Smooth muscle cell (in vitro differentiated cells): ENCODE data around the gene TRPC4. TPM values are rescaled to one million over a fixed set of nuclear protein-coding genes. Genes with fewer than 3 reads are reported as not detected.

ENCODE experiments used
- DNase-seq: peaks from one replicate; lab custom pipeline; 2025; ENCODE audit not compliant: unreplicated experiment; lab: John Stamatoyannopoulos, UW
- H2AFZ ChIP-seq: fragments of 200-600 bp; sonication (generic); 2 replicates; pipeline ENCODE4 v1.6.0; 2016; ENCODE audit warnings: antibody characterized with exemption, low read depth, mild to moderate bottlenecking
- H3F3A ChIP-seq: fragments of 200-600 bp; sonication (generic); 2 replicates; pipeline ENCODE4 v1.6.0; 2017; ENCODE audit warnings: antibody characterized with exemption, low read depth
- H3K27ac ChIP-seq: fragments of 200-600 bp; sonication (generic); 2 replicates; pipeline ENCODE4 v1.5.1; 2016; ENCODE audit warnings: low read depth, mild to moderate bottlenecking
- H3K27me3 ChIP-seq: fragments of 200-600 bp; sonication (generic); 2 replicates; pipeline ENCODE4 v1.6.1; 2016; ENCODE audit warnings: low read depth, mild to moderate bottlenecking
- H3K36me3 ChIP-seq: fragments of 200-600 bp; sonication (generic); 2 replicates; pipeline ENCODE4 v1.5.1; 2016; ENCODE audit warnings: low read depth
- H3K4me1 ChIP-seq: fragments of 200-600 bp; sonication (generic); 2 replicates; pipeline ENCODE4 v1.5.1; 2016; ENCODE audit warnings: low read depth
- H3K4me2 ChIP-seq: fragments of 200-600 bp; sonication (generic); 2 replicates; pipeline ENCODE4 v1.6.0; 2016; ENCODE audit warnings: mild to moderate bottlenecking
- H3K4me3 ChIP-seq: fragments of 200-600 bp; sonication (generic); 2 replicates; pipeline ENCODE4 v1.5.1; 2016; ENCODE audit warnings: mild to moderate bottlenecking
- H3K79me2 ChIP-seq: fragments of 200-600 bp; sonication (generic); 2 replicates; pipeline ENCODE4 v1.6.0; 2016; ENCODE audit warnings: low read depth, mild to moderate bottlenecking
- H3K9ac ChIP-seq: fragments of 200-600 bp; sonication (generic); 2 replicates; pipeline ENCODE4 v1.6.0; 2016; ENCODE audit warnings: low read depth
- H3K9me3 ChIP-seq: fragments of 200-600 bp; sonication (generic); replicated peaks from 2 replicates; pipeline ENCODE4 v1.5.1; 2016; ENCODE audit warnings: low read depth
- H4K20me1 ChIP-seq: fragments of 200-600 bp; sonication (generic); 2 replicates; pipeline ENCODE4 v1.6.0; 2016; ENCODE audit warnings: low read depth
- CTCF ChIP-seq: fragments of 200-600 bp; sonication (generic); IDR thresholded peaks from 2 replicates; pipeline ENCODE4 v1.5.1; 2017; ENCODE audit warnings: borderline replicate concordance, mild to moderate bottlenecking, antibody characterized with exemption; ENCODE audit not compliant: insufficient read depth, poor library complexity, severe bottlenecking
- WGBS: methylation state at CpG from one replicate; pipeline ENCODE4 v1.1.7; 2016; ENCODE audit warnings: low lambda C conversion rate; 5-methylcytosine and 5-hydroxymethylcytosine counted together
- polyA plus RNA-seq: library from polyadenylated mRNA; unstranded; fragments of >200 nt; fragmentation: Nextera tagmentation; extraction: Ambion mirVana; gene quantifications from 2 replicates; pipeline ENCODE4 v1.2.1, GENCODE V29; 2016
- total RNA-seq: library from RNA; depleted of rRNA; stranded (reverse); fragments of >200 nt; gene quantifications from 2 replicates; pipeline ENCODE4 v1.2.3, GENCODE V29; 2014

The TRPC4 gene
- total and polyA plus RNA-seq, 2 experiments from 2014 or later, result 0.09 TPM; not detected in 1

- Histone ChIP-seq H3K9ac (peak overlapping the region; percentile 39), H3K27ac (peak overlapping the region; percentile 96), H3K27me3 (no peaks in the 10 kb centered on the region), H3K79me2 (no peaks in the 10 kb centered on the region), H2AFZ (no peak overlapping the region), H3K4me2 (peak overlapping the region; percentile 24), H4K20me1 (no peaks in the 10 kb centered on the region), H3K4me3 (no peak overlapping the region), H3K9me3 (no peaks in the 10 kb centered on the region), H3K4me1 (peaks cover 4% of the 10 kb centered on the region), H3F3A (no peaks in the 10 kb centered on the region), H3K36me3 (no peaks in the 10 kb centered on the region)
- no peak for TF ChIP-seq CTCF
- WGBS, result 77% methylated on average over 2 of the region's 2 CpGs
- DNase-seq, result no peak
These were observed 212.4 kb downstream of the TRPC4 start for GRCh38 chr13:37657134-37657533.

- peak overlapping the region; percentile 24 for H3K4me2 ChIP-seq
- H3F3A ChIP-seq, result no peaks in the 10 kb centered on the region
- no peaks in the 10 kb centered on the region for H4K20me1 ChIP-seq
- H3K4me1 ChIP-seq, result peaks cover 4% of the 10 kb centered on the region
- DNase-seq, result no peak
- no peaks in the 10 kb centered on the region for H3K9me3 ChIP-seq
- H3K27ac ChIP-seq, result peak overlapping the region; percentile 96
- no peak for TF ChIP-seq CTCF
- H3K4me3 ChIP-seq, result no peak overlapping the region
- peak overlapping the region; percentile 69 for H3K9ac ChIP-seq
- WGBS, result 40% methylated on average over 7 of the region's 7 CpGs
- H3K36me3 ChIP-seq, result no peaks in the 10 kb centered on the region
- no peaks in the 10 kb centered on the region for H3K79me2 ChIP-seq
- no peaks in the 10 kb centered on the region for H3K27me3 ChIP-seq
- no peak overlapping the region for H2AFZ ChIP-seq
These were observed 213.2 kb downstream of the TRPC4 start for GRCh38 chr13:37656247-37656940.

- Histone ChIP-seq H2AFZ (no peak overlapping the region), H3K4me1 (peaks cover 4% of the 10 kb centered on the region), H3K4me2 (no peak overlapping the region), H3K27me3 (no peaks in the 10 kb centered on the region), H3K27ac (no peak overlapping the region), H3K9me3 (no peaks in the 10 kb centered on the region), H3K79me2 (no peaks in the 10 kb centered on the region), H3K4me3 (no peak overlapping the region), H3K9ac (no peak overlapping the region), H4K20me1 (no peaks in the 10 kb centered on the region), H3K36me3 (no peaks in the 10 kb centered on the region), H3F3A (no peaks in the 10 kb centered on the region)
- TF ChIP-seq CTCF, result no peak
- no peak for DNase-seq
- 81% methylated on average over 1 of the region's 1 CpG for WGBS
These were observed 217.0 kb downstream of the TRPC4 start for GRCh38 chr13:37652596-37652995.

GRCh38 chr13:37651891-37652290, 217.7 kb downstream of the TRPC4 start:
- Histone ChIP-seq H3F3A (no peaks in the 10 kb centered on the region), H3K9ac (no peak overlapping the region), H3K4me2 (no peak overlapping the region), H4K20me1 (no peaks in the 10 kb centered on the region), H3K4me3 (no peak overlapping the region), H3K36me3 (no peaks in the 10 kb centered on the region), H2AFZ (no peak overlapping the region), H3K79me2 (no peaks in the 10 kb centered on the region), H3K27ac (no peak overlapping the region), H3K9me3 (no peaks in the 10 kb centered on the region), H3K4me1 (peaks cover 1% of the 10 kb centered on the region), H3K27me3 (no peaks in the 10 kb centered on the region)
- 100% methylated on average over 1 of the region's 1 CpG for WGBS
- no peak for DNase-seq
- no peak for TF ChIP-seq CTCF
